NCI-H2107 (cell line): ENCODE data around the gene SEMA3C.
A peak's percentile ranks its signal among the peaks of the same experiment; 100 is the strongest.
"Not testable (repeated sequence)": the region's sequence is repeated elsewhere in the genome, so short reads cannot be mapped to it uniquely, and the experiment has no call there.

Experiments
- DNase-seq: peaks from one replicate; lab custom pipeline; 2025; lab: John Stamatoyannopoulos, UW

The SEMA3C gene

GRCh38 chr7:80926955-80927354 lies 8.1 kb upstream of the SEMA3C start:
- not testable (repeated sequence) for DNase-seq

GRCh38 chr7:80924090-80924489 lies 5.2 kb upstream of the SEMA3C start:
- DNase-seq = no peak

DNA sequence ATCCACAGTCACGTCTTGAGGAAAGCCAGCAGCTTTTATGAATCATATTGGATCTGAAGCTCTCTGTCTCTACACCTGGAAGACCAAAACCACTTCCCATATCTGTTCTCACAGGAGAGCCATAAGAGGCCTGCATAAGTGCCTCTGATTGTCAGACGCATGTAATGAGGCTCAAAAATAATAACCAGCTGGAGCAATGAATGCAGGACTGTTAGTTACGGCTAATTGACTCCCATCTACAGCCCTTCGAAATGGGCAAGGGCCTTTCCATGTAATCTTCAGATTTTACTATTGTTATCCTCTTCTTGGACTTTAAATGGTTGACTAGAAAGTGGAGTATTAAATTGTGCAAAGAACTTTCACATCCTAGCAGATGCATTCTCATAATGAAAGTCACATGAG lies 4.4 kb upstream of the SEMA3C start:
- DNase-seq = peak; percentile 85

DNA sequence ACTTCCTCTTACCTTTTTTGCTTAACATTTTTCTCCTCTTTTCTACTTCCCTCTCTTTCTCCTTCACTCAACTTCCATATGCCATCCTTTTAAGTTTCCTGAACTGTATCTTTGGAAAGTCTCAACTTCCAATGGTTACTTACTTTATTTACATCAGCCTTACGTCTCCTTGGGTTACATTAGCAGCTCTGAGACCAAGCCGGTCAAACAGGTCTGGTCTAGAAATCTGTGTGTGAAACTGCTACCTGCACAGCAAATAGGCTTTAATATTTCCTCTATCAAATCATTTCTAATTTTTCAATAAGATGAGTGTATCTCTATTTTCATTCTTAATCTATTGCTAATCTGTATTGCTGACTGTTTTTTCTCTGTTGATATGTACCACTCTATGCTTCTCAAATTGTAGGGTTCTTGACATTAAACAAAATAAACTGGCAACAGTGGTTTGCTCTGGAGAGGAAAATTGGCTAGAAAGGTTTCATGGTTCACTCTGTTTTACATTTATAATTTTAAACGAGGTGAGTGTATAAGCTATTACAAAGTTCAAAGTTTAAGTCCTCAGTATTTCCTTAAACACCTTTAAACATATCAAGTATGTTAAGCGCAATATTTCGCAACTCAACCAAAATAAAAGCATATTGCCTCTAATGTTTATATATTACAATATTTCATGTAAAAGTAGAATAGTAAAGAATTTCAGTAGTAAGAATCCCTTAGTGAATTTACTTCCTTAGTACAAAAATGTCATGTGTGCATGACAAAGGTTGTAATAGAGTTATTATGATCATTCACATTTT lies 3.6 kb upstream of the SEMA3C start:
- no peak for DNase-seq

DNA sequence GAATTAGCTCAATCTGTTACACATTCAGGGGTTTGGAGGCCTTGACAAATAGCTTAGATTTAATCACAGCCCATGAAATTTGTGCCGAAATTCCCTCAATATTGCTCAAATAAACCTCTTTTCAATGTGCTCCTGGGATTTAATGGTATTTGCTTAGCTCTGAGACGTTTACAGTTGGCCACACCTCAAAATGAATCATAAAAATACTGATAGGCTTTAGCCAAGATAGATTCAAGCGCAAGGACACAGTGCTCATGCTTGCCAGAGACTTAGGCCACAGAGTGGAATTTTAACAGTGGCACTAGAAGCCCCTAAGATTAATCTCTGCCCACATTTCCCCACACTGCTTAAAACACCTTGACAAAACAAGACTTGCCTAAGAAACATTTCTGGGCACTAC lies 2.3 kb upstream of the SEMA3C start:
- DNase-seq = no peak

DNA sequence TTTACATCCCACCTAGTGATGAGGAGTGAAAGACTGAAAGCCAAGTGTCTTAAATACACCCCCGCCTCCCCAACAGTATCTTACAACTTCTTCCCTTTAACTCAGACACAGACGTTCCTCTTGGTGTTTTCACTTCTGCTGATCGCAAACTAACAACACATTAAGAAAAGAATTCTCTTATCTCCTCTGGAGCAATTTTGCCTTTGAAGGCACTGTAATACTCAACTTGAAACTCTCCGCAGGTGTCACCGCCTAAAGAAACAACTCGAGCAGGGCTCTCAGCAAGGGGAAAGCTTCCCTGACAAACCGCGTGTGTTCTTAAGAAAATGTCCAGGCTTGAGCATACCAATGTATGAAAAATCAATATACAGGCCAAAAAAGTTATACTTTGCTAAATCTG lies 452 bp downstream of the SEMA3C start:
- DNase-seq = no peak

GRCh38 chr7:80916770-80917741 lies 1.8 kb downstream of the SEMA3C start:
- no peak for DNase-seq

- no peak for DNase-seq
Observed at GRCh38 chr7:80910228-80910627, 8.6 kb downstream of the SEMA3C start.

DNA sequence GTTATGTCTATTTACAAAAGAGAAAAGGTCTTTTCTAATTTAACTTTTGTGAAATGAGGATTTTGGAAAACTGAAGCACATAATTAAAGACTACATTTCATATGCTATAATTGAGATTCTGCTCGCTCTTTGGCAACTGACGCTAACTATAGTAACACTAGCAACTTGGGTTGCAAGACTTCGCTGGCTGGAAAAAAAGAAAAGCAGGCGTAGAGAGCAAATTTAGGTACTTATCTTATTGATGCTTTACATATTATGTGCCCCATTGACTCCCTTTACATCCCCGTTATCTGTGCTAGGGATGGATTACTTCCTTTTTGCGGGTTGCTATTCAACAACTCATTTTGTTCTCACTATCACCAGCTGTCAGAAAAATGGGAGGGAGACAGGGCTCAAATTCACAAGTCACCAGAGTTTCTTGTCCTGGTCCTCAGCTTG lies 10.5 kb downstream of the SEMA3C start:
- no peak for DNase-seq

GRCh38 chr7:80907612-80908011 lies 11.2 kb downstream of the SEMA3C start:
- no peak for DNase-seq

- no peak for DNase-seq
Observed at GRCh38 chr7:80907141-80907601, 11.7 kb downstream of the SEMA3C start.

GRCh38 chr7:80905334-80905733 lies 13.5 kb downstream of the SEMA3C start:
- DNase-seq = no peak

DNA sequence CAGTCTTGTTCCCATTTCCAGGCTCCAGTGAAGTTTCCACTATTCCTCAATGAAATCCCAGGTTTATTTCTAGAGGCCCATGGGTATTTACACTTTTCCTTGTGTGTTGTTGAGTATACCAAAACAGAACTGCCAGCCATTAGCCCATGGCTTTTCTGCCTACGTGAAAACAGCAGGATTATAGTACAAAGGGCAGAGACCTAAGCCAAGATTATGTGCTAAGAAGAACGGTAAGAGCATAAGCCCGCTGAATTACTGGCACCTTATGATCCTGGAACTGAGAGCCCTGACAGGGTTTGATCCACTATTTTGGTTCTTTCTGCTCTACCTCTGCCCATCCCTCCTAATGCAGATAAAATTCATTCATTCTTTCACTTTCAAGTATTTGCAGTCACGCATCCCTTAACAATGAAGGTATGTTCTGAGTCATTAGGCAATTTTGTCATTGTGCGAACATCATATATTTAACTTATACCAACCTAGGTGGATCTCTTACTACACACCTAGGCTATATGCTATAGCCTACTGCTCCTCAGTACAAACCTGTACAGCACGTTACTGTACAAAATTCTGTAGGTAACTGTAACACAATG lies 16.0 kb downstream of the SEMA3C start:
- DNase-seq = no peak

- no peak for DNase-seq
Observed at GRCh38 chr7:80902019-80902418, 16.8 kb downstream of the SEMA3C start.

DNA sequence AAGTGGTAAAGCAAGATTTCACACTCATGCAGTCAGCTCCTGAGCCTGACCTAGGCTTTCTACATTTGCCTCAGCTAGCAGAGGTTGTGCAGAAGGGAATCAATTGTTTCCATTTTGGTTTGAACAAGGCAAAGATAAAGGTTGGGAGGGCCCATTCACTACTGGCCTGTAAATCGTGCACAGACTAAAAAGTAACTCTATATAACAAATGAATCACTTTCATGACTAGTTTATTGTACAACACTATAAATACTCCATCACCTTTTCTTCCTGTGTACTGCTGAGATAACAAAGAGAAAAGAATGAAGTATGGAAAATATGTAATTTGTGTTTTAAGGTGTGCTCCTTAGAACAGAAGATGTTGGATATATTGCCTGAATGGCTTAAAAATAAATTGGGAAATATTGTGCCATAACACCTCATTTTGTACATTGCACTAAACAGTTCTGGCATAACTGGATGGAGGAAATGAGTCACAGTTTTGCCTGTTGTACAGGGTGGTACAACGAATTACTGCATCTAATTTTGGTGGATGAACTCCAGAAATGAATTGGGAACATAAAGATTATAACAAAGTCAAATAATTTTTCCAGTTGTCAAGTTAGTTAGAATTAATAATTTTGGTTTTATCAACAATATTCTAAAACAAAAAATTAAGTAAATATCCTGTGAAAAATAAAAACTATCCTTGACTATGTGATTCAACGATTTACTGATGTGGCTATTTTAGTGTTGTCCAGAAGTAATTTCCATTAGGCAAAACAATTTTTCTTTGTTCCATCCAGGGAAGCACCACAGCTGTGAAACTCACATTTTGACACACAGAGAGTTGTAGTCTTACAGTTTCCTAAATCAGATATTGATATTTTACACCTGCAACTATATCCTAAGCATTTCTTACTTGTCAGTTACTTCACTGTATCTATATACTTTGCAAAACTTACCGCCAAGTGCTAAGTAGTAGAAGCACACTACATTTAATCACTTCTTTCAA lies 18.0 kb downstream of the SEMA3C start:
- DNase-seq = no peak

- no peak for DNase-seq
Observed at GRCh38 chr7:80896906-80897598, 21.8 kb downstream of the SEMA3C start.

GRCh38 chr7:80895056-80895455 lies 23.8 kb downstream of the SEMA3C start:
- DNase-seq = no peak

DNA sequence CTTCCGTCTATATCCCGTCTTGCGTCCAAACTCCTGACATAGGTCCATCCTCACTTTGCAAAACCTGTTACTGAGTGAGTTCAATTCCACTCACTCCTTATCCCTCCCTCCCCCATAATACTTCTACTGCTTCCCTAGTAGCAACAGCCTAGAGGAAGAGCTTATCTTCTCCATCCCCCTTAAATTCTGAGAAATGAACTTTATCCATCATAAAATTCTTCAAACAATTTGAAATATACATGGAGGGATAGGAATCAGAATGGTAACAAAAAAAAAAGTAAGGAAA lies 27.6 kb downstream of the SEMA3C start:
- DNase-seq = no peak

DNA sequence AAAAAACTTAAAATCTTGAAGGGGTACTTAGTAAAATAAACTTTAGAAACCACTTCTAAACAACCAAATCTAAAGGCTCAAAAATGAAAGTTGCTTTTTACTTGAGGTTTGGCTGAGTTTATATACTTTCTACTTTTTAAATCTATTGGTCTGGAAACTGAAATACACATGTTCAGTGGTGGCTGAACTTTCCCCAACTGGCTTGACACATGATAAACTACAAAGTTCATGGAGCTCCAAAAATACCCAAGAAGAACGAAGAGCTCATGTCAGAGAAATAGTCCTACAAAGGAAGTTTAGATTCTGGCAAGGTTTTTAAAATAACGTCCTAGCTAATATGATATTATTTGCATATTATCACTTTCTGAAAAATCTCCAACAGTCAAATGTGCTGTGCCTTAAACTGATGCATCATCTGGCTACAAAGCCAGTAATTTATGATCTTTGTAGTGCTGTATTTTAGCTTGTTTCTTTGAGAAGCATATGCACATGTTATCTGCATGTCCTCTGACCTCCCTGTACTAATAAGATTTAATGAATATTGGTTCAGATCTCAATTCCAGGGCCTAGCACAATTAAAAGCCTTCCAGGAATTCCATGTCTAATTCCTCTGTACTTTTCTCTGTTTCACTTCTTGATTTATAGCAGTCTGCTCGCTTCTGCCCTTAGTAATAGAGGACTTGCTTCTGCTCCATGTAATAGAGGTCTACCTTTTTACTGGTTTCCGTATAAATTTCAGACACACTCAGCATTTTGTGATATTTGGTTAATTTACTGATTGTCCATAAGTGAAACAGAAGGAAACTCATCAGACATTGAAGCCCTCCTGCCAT lies 28.2 kb downstream of the SEMA3C start:
- DNase-seq = no peak

GRCh38 chr7:80889525-80889924 lies 29.3 kb downstream of the SEMA3C start:
- no peak for DNase-seq
